ENCODE measurements around the gene VKORC1. TPM values are rescaled to one million over a fixed set of nuclear protein-coding genes. Genes with fewer than 3 reads are reported as not detected.
A peak's percentile ranks its signal among the peaks of the same experiment; 100 is the strongest.

VKORC1 gene
- total RNA-seq: 94.0 and 118 TPM in 2 replicates
- polyA plus RNA-seq: 264 and 301 TPM in 2 replicates
- polyA plus RNA-seq (2012): 200 and 215 TPM in 2 replicates
- 284 and 322 TPM in 2 replicates for polyA minus RNA-seq (ENCODE audit: low replicate concordance)

GRCh38 chr16:31094424-31095120 is at the start of gene VKORC1:
Gene VKORC1 (minus strand): TSS chr16:31094797. CDS start chr16:31094729, 68 bp downstream.
- peak within 1 kb of the TSS; percentile 78 for H3K27ac ChIP-seq (ENCODE audit: insufficient read depth, low read length)
- H3K79me2 ChIP-seq (ENCODE audit: control insufficient read depth, insufficient read depth, low read length): peaks cover 21% of the 10 kb centered on the region
- H3K36me3 ChIP-seq (ENCODE audit: control insufficient read depth, insufficient read depth, low read length): peaks cover 6% of the 10 kb centered on the region
- peak within 1 kb of the TSS; percentile 84 for H3K9ac ChIP-seq (ENCODE audit: insufficient read depth, low read length)
- peaks cover 3% of the 10 kb centered on the region for H3K4me1 ChIP-seq (ENCODE audit: control insufficient read depth, extremely low read depth, insufficient read depth, low read length)
- H2AFZ ChIP-seq (ENCODE audit: low read length): peak within 1 kb of the TSS; percentile 85
- no peaks in the 10 kb centered on the region for H4K20me1 ChIP-seq (ENCODE audit: control insufficient read depth, extremely low read depth, insufficient read depth, low read length)
- DNase-seq (ENCODE audit: low read depth in 2 of 2): peak; percentile 97
- no peaks in the 10 kb centered on the region for H3K27me3 ChIP-seq (ENCODE audit: control insufficient read depth, insufficient read depth, low read length)
- H3K4me3 ChIP-seq (replicated peaks in 1 of 4; ENCODE audit: control extremely low read depth in 1 of 4, insufficient read depth in 1 of 4, low read depth in 3 of 4, low read length in 4 of 4): peak within 1 kb of the TSS; percentile 85 to 99 (median 90)
- TF ChIP-seq EZH2 (IDR thresholded peaks at IDR 0.05; ENCODE audit: low read length, missing control alignments) (no peak), CTCF (conservative IDR thresholded peaks at IDR 0.05 in 1 of 2, IDR thresholded peaks at IDR 0.05 in 1 of 2; ENCODE audit: low read depth in 1 of 2, low read length in 2 of 2) (no peak)
- no peaks in the 10 kb centered on the region for H3K9me3 ChIP-seq (ENCODE audit: control insufficient read depth, insufficient read depth, low read depth, low read length)
- peak within 1 kb of the TSS; percentile 97 for H3K4me2 ChIP-seq (ENCODE audit: extremely low read depth, insufficient read depth, low read length)

GRCh38 chr16:31143694-31144148 is 49.1 kb upstream of the VKORC1 start:
- H3K4me3 ChIP-seq (replicated peaks in 1 of 4; ENCODE audit: control extremely low read depth in 1 of 4, insufficient read depth in 1 of 4, low read depth in 3 of 4, low read length in 4 of 4): no peak overlapping the region
- H4K20me1 ChIP-seq (ENCODE audit: control insufficient read depth, extremely low read depth, insufficient read depth, low read length): no peaks in the 10 kb centered on the region

More at GRCh38 chr16:31143694-31144148, 49.1 kb upstream of the VKORC1 start:
- TF ChIP-seq CTCF (conservative IDR thresholded peaks at IDR 0.05 in 1 of 2, IDR thresholded peaks at IDR 0.05 in 1 of 2; ENCODE audit: low read depth in 1 of 2, low read length in 2 of 2): no peak
- TF ChIP-seq EZH2 (IDR thresholded peaks at IDR 0.05; ENCODE audit: low read length, missing control alignments): no peak
- Histone ChIP-seq H3K4me2 (ENCODE audit: extremely low read depth, insufficient read depth, low read length) (no peak overlapping the region), H3K4me1 (ENCODE audit: control insufficient read depth, extremely low read depth, insufficient read depth, low read length) (peaks cover 7% of the 10 kb centered on the region), H3K9ac (ENCODE audit: insufficient read depth, low read length) (no peak overlapping the region), H3K27ac (ENCODE audit: insufficient read depth, low read length) (no peak overlapping the region), H3K27me3 (ENCODE audit: control insufficient read depth, insufficient read depth, low read length) (peaks cover 21% of the 10 kb centered on the region), H3K9me3 (ENCODE audit: control insufficient read depth, insufficient read depth, low read depth, low read length) (no peaks in the 10 kb centered on the region), H3K36me3 (ENCODE audit: control insufficient read depth, insufficient read depth, low read length) (no peaks in the 10 kb centered on the region), H3K79me2 (ENCODE audit: control insufficient read depth, insufficient read depth, low read length) (no peaks in the 10 kb centered on the region), H2AFZ (ENCODE audit: low read length) (no peak overlapping the region)
- no peak for DNase-seq (ENCODE audit: low read depth in 2 of 2)

Data from fibroblast of lung (primary cell).